Neural cell (in vitro differentiated cells): ENCODE data around the gene LTA4H. TPM values are rescaled to one million over a fixed set of nuclear protein-coding genes. Genes with fewer than 3 reads are reported as not detected.

Experiments
- H2AFZ ChIP-seq: fragments of 200-600, 300-800 bp; sonication (generic), shearing (Covaris generic); 2 replicates; pipeline ENCODE4 v1.6.0; 2014; ENCODE audit warnings: low read depth, mild to moderate bottlenecking, antibody characterized with exemption, low read length, moderate library complexity
- H3F3A ChIP-seq: fragments of 200-600 bp; shearing (Covaris generic); 2 replicates; pipeline ENCODE4 v1.6.1; 2016; ENCODE audit warnings: mild to moderate bottlenecking, moderate library complexity, mixed read lengths, antibody characterized with exemption, low read length; ENCODE audit not compliant: insufficient read depth, poor library complexity, severe bottlenecking
- H3K27ac ChIP-seq: fragments of 200-600, 300-800 bp; sonication (generic), shearing (Covaris generic); 2 replicates; pipeline ENCODE4 v1.5.1; 2014; ENCODE audit warnings: mild to moderate bottlenecking, low read length, moderate library complexity
- H3K27me3 ChIP-seq: fragments of 300-800, 200-600 bp; sonication (generic), shearing (Covaris generic); 2 replicates; pipeline ENCODE4 v1.6.0; 2014; ENCODE audit warnings: mild to moderate bottlenecking, low read depth, low read length, moderate library complexity; ENCODE audit not compliant: insufficient read depth
- H3K36me3 ChIP-seq: fragments of 300-800, 200-600 bp; sonication (generic), shearing (Covaris generic); 2 replicates; pipeline ENCODE4 v1.5.1; 2014; ENCODE audit warnings: mild to moderate bottlenecking, antibody characterized with exemption, low read length, moderate library complexity; ENCODE audit not compliant: insufficient read depth
- H3K4me2 ChIP-seq: fragments of 300-800, 200-600 bp; sonication (generic), shearing (Covaris generic); 2 replicates; pipeline ENCODE4 v1.6.0; 2014; ENCODE audit warnings: mild to moderate bottlenecking, low read length
- H3K4me3 ChIP-seq: fragments of 300-800, 200-600 bp; sonication (generic), shearing (Covaris generic); 2 replicates; pipeline ENCODE4 v1.5.1; 2014; ENCODE audit warnings: mild to moderate bottlenecking, low read length, moderate library complexity
- H3K79me2 ChIP-seq: fragments of 200-600 bp; shearing (Covaris generic); replicated peaks from 2 replicates; pipeline ENCODE4 v1.6.0; 2014; ENCODE audit warnings: mild to moderate bottlenecking, low read length, moderate library complexity; ENCODE audit not compliant: insufficient read depth
- H3K9ac ChIP-seq: fragments of 300-800, 200-600 bp; sonication (generic), shearing (Covaris generic); 2 replicates; pipeline ENCODE4 v1.6.1; 2016; ENCODE audit warnings: mild to moderate bottlenecking, low read length, mixed read lengths
- H3K9me2 ChIP-seq: fragments of 200-600 bp; shearing (Covaris generic); 2 replicates; pipeline ENCODE4 v1.6.1; 2016; ENCODE audit warnings: mild to moderate bottlenecking, low read length, mixed read lengths; ENCODE audit not compliant: insufficient read depth
- H3K9me3 ChIP-seq: fragments of 200-600, 300-800 bp; sonication (generic), shearing (Covaris generic); 2 replicates; pipeline ENCODE4 v1.6.1; 2016; ENCODE audit warnings: mild to moderate bottlenecking, mixed run types, low read length, moderate library complexity, mixed read lengths
- H4K20me1 ChIP-seq: fragments of 200-600 bp; shearing (Covaris generic); 2 replicates; pipeline ENCODE4 v1.6.1; 2016; ENCODE audit warnings: mild to moderate bottlenecking, mixed run types; ENCODE audit not compliant: insufficient read depth
- CTCF ChIP-seq: fragments of 450-650 bp; IDR thresholded peaks from 2 replicates; pipeline ENCODE4 v1.5.1; 2014; ENCODE audit warnings: antibody characterized with exemption, mild to moderate bottlenecking, moderate library complexity; ENCODE audit not compliant: poor library complexity, severe bottlenecking
- EP300 ChIP-seq: fragments of 450-650 bp; conservative IDR thresholded peaks from 2 replicates; pipeline ENCODE4 v1.6.1; 2014; ENCODE audit warnings: antibody characterized with exemption, mild to moderate bottlenecking, moderate library complexity; ENCODE audit not compliant: poor library complexity, severe bottlenecking
- EZH2 ChIP-seq: fragments of 200-600, 300-800 bp; shearing (Covaris generic), sonication (generic); IDR thresholded peaks from 2 replicates; pipeline ENCODE4 v1.6.1; 2014; ENCODE audit warnings: antibody characterized with exemption, low read length, borderline replicate concordance, mild to moderate bottlenecking; ENCODE audit not compliant: insufficient read depth, poor library complexity, severe bottlenecking
- MXI1 ChIP-seq: fragments of 450-650 bp; conservative IDR thresholded peaks from 2 replicates; pipeline ENCODE4 v1.6.1; 2014; ENCODE audit warnings: antibody characterized with exemption, mild to moderate bottlenecking; ENCODE audit not compliant: poor library complexity, severe bottlenecking
- POLR2AphosphoS5 ChIP-seq: IDR thresholded peaks from 2 replicates; pipeline ENCODE4 v1.6.1; 2012
- RAD21 ChIP-seq: fragments of 450-650 bp; conservative IDR thresholded peaks from 2 replicates; pipeline ENCODE4 v1.6.1; 2014; ENCODE audit warnings: antibody characterized with exemption, mild to moderate bottlenecking, moderate library complexity
- REST ChIP-seq: IDR thresholded peaks from 2 replicates; pipeline ENCODE4 v1.6.1; 2012; ENCODE audit warnings: borderline replicate concordance
- SMC3 ChIP-seq: fragments of 450-650 bp; conservative IDR thresholded peaks from 2 replicates; pipeline ENCODE4 v1.6.1; 2014; ENCODE audit warnings: antibody characterized with exemption, mild to moderate bottlenecking, moderate library complexity; ENCODE audit not compliant: poor library complexity
- TAF1 ChIP-seq: IDR thresholded peaks from 2 replicates; pipeline ENCODE4 v1.6.1; 2012; ENCODE audit warnings: low read depth
- polyA plus RNA-seq: library from polyadenylated mRNA; depleted of rRNA; stranded (reverse); fragments of >200 nt; gene quantifications from 2 replicates; pipeline ENCODE4 v1.2.3, GENCODE V29; 2014

The LTA4H gene
- polyA plus RNA-seq, 1 donor from 2014 or later, result 55.3 TPM

- Histone ChIP-seq H2AFZ (no peak overlapping the region), H3K27ac (no peak overlapping the region), H3K4me3 (no peak overlapping the region), H3K36me3 (no peaks in the 10 kb centered on the region), H3K4me2 (no peak overlapping the region), H4K20me1 (no peaks in the 10 kb centered on the region), H3K9ac (no peak overlapping the region), H3K9me3 (no peaks in the 10 kb centered on the region), H3K27me3 (no peaks in the 10 kb centered on the region), H3F3A (no peaks in the 10 kb centered on the region), H3K79me2 (no peaks in the 10 kb centered on the region), H3K9me2 (no peaks in the 10 kb centered on the region)
- TF ChIP-seq MXI1 (no peak), TAF1 (no peak), EP300 (no peak), POLR2AphosphoS5 (no peak), RAD21 (no peak), SMC3 (no peak), EZH2 (no peak), REST (no peak), CTCF (no peak)
These were observed 10.2 kb upstream of the LTA4H start for GRCh38 chr12:96045566-96045965.

- Histone ChIP-seq H3K9ac (no peak overlapping the region), H3F3A (no peaks in the 10 kb centered on the region), H3K4me3 (no peak overlapping the region), H4K20me1 (no peaks in the 10 kb centered on the region), H3K9me2 (no peaks in the 10 kb centered on the region), H3K36me3 (no peaks in the 10 kb centered on the region), H3K27me3 (no peaks in the 10 kb centered on the region), H3K79me2 (no peaks in the 10 kb centered on the region), H3K9me3 (no peaks in the 10 kb centered on the region), H3K4me2 (no peak overlapping the region), H3K27ac (no peak overlapping the region), H2AFZ (no peak overlapping the region)
- TF ChIP-seq CTCF, result no peak
- no peak for TF ChIP-seq EZH2
- no peak for TF ChIP-seq SMC3
- no peak for TF ChIP-seq TAF1
- TF ChIP-seq RAD21, result no peak
- TF ChIP-seq REST, result no peak
- no peak for TF ChIP-seq POLR2AphosphoS5
- no peak for TF ChIP-seq MXI1
- TF ChIP-seq EP300, result no peak
These were observed 9.5 kb upstream of the LTA4H start for GRCh38 chr12:96044943-96045290.
